Colonic mucosa (tissue), 4 donors: ENCODE results near the gene PLPP7. TPM values are rescaled to one million over a fixed set of nuclear protein-coding genes. Genes with fewer than 3 reads are reported as not detected.
"Not testable (repeated sequence)": the region's sequence is repeated elsewhere in the genome, so short reads cannot be mapped to it uniquely, and the experiment has no call there.

Experiments
- DNase-seq: peaks from one replicate; pipeline ENCODE4 v3.0.0-alpha.2; 2020
- H3K27ac ChIP-seq: fragments of 200-600 bp; one replicate; pipeline ENCODE4 v1.8.0; 2021
- H3K27me3 ChIP-seq: fragments of 200-600 bp; one replicate; pipeline ENCODE4 v1.8.0; 2021
- H3K36me3 ChIP-seq: fragments of 200-600 bp; one replicate; pipeline ENCODE4 v1.8.0; 2021
- H3K4me1 ChIP-seq: fragments of 200-600 bp; one replicate; pipeline ENCODE4 v1.8.0; 2021; ENCODE audit warnings: mild to moderate bottlenecking
- H3K4me3 ChIP-seq: fragments of 200-600 bp; one replicate; pipeline ENCODE4 v1.8.0; 2021
- H3K9ac ChIP-seq, 2 donors: one replicate each; pipeline ENCODE4 v1.7.0; 2013; ENCODE audit warnings: control low read depth in 2 of 2, low read depth in 2 of 2, low read length in 2 of 2
- H3K9me3 ChIP-seq: fragments of 200-600 bp; one replicate; pipeline ENCODE4 v1.8.0; 2021
- CTCF ChIP-seq: fragments of 200-600 bp; IDR thresholded peaks from one replicate; pipeline ENCODE4 v1.8.0; 2022; ENCODE audit warnings: antibody characterized with exemption, mild to moderate bottlenecking
- intact Hi-C: fragments of 100-400 bp; cut with DNase I; formaldehyde crosslinking; loops from one replicate; pipeline ENCODE4 v1.14.1; 2022
- total RNA-seq, 2 donors: library from RNA; stranded (reverse); fragmentation: NEBNext Ultra II Directional in 1 of 2; extraction: Animal tissue kit (Norgen Biotek cat#: 25700) in 1 of 2; gene quantifications; one replicate each; pipeline ENCODE4 v1.2.1, GENCODE V29; 2021
- donor health status: healthy.
- donor health status: DM: no; HTN: no; CAD: no.
- donor health status: DM: no; HTN: no; CAD: no.

Gene PLPP7
- total RNA-seq, 2 donors from 2014 or later, result 0.40 to 1.1 TPM

GRCh38 chr9:131263701-131264100 is 25.8 kb upstream of the PLPP7 start:
- no peak overlapping the region for H3K9ac ChIP-seq
- no peak overlapping the region for H3K27ac ChIP-seq
- no peak for DNase-seq
- no peaks in the 10 kb centered on the region for H3K9me3 ChIP-seq
- H3K4me3 ChIP-seq, result no peak overlapping the region
- no peaks in the 10 kb centered on the region for H3K36me3 ChIP-seq
- H3K27me3 ChIP-seq, result no peaks in the 10 kb centered on the region
- no peak for TF ChIP-seq CTCF
- intact Hi-C loops, result no loop called here
- no peaks in the 10 kb centered on the region for H3K4me1 ChIP-seq

GRCh38 chr9:131264231-131264630 is 25.3 kb upstream of the PLPP7 start:
- no peak for DNase-seq
- H3K9me3 ChIP-seq, result no peaks in the 10 kb centered on the region
- H3K27me3 ChIP-seq, result no peaks in the 10 kb centered on the region
- H3K27ac ChIP-seq, result no peak overlapping the region
- TF ChIP-seq CTCF, result no peak
- no peaks in the 10 kb centered on the region for H3K4me1 ChIP-seq
- intact Hi-C loops, result no loop called here
- no peaks in the 10 kb centered on the region for H3K36me3 ChIP-seq
- H3K4me3 ChIP-seq, result no peak overlapping the region
- H3K9ac ChIP-seq, result no peak overlapping the region

DNA sequence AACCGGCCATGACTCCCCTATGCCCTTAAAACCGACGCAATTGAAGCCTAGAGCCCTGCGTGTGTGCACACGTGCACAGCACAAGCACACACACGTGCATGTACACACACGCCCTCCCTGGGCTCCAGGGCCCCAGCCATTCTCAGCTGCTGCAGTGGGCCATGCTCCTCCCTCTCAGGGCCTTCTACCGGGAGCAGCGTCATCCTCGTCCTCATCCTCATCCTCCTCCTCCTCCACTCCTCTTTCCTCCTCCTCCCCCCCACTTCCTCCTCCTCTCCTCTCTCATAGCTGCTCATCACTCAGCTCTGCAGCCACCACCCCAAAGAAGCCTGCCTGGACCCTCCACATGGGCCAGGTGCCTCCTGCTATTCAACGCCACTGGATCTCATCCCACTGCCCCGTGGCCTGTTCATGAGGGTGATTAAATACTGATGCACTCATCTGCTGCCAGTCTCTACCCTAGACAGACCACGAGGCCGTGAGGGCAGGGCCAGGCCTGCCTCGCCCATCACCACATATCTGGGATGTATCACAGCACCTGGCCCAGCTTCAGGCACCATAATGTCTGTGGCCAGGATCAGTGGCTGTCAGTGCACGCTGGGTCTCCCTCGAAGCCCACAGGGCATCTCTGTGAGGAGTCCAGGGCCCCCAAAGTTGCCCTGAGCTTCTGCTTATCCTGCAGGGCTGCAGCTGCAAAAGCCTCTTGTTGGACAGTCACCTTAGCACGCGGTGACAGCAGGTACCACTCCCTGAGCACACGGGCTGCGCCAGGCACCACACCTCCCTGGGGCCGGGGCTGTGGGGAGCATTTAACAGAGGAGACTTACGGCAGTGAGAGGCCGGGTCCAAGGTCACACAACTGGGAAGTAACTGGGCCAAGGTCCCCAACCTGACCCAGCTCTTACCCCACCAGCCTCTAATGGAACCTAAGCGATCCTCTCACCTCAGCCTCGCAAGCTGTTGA is 23.0 kb upstream of the PLPP7 start:
- peak overlapping the region; percentile 27 for H3K27ac ChIP-seq
- no peaks in the 10 kb centered on the region for H3K36me3 ChIP-seq
- DNase-seq, result no peak
- no peaks in the 10 kb centered on the region for H3K27me3 ChIP-seq
- no peaks in the 10 kb centered on the region for H3K9me3 ChIP-seq
- H3K9ac ChIP-seq, result peak overlapping the region in 1 of 2 donors; percentile 40
- H3K4me3 ChIP-seq, result no peak overlapping the region
- no peaks in the 10 kb centered on the region for H3K4me1 ChIP-seq
- TF ChIP-seq CTCF, result no peak
- intact Hi-C loops, result no loop called here

GRCh38 chr9:131270171-131271015 is 19.1 kb upstream of the PLPP7 start:
- no peak for DNase-seq
- Histone ChIP-seq H3K9me3 (no peaks in the 10 kb centered on the region), H3K27ac (peak overlapping the region; percentile 75), H3K4me1 (no peaks in the 10 kb centered on the region), H3K27me3 (no peaks in the 10 kb centered on the region), H3K36me3 (no peaks in the 10 kb centered on the region), H3K4me3 (no peak overlapping the region), H3K9ac (peak overlapping the region in 1 of 2 donors; percentile 26)
- intact Hi-C loops, result no loop called here
- no peak for TF ChIP-seq CTCF

DNA sequence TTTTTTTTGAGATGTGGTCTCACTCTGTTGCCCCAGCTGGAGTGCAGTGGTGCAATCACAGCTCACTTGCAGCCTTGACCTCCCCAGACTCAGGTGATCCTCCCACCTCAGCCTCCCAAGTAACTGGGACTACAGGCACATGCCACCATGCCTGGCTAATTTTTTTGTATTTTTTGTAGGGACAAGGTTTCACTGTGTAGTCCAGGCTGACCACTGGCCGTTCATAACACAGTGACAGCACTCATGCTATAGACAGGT is 18.6 kb upstream of the PLPP7 start:
- H3K4me1 ChIP-seq, H3K4me3 ChIP-seq, H3K27me3 ChIP-seq, DNase-seq, H3K9ac ChIP-seq, H3K36me3 ChIP-seq, H3K9me3 ChIP-seq, intact Hi-C loops: not testable (repeated sequence)
- H3K27ac ChIP-seq, result peak overlapping the region; percentile 75
